ENCODE results near the gene EFNA5.

The EFNA5 gene

GRCh38 chr5:107337281-107337680 is 333.5 kb downstream of the EFNA5 start:
- POLR2A ChIA-PET: no interaction called here
- Histone ChIP-seq H3K4me1 (ENCODE audit: control insufficient read depth, insufficient read depth, low read length) (peaks cover 5% of the 10 kb centered on the region; the same call in 1 of the 2 replicates), H3K36me3 (ENCODE audit: control insufficient read depth in 2 of 2, insufficient read depth in 1 of 2, low read length in 2 of 2) (no peaks in the 10 kb centered on the region), H3K4me3 (ENCODE audit: low read depth, low read length) (no peak overlapping the region), H3K27ac (ENCODE audit: extremely low read depth, low read depth, low read length) (no peak overlapping the region), H3K9me3 (ENCODE audit: control insufficient read depth, insufficient read depth, low read depth, low read length) (no peaks in the 10 kb centered on the region)
- TF ChIP-seq ZNF121 (tag by site-specific recombination; IDR thresholded peaks at IDR 0.05) (no peak), ZNF26 (tag by site-specific recombination; IDR thresholded peaks at IDR 0.05) (no peak), KLF1 (tag by site-specific recombination; IDR thresholded peaks at IDR 0.05) (0 out of 2 replicates have a peak, but pooled peaks have one; percentile 18), SP3 (tag by site-specific recombination; IDR thresholded peaks at IDR 0.05) (peak; percentile 12; the same call in 1 of the 2 replicates), ZXDB (tag by site-specific recombination; IDR thresholded peaks at IDR 0.05) (no peak), HOXD13 (CRISPR knock-in tag; IDR thresholded peaks at IDR 0.05; ENCODE audit: borderline replicate concordance) (peak; percentile 39; the same call in 1 of the 2 replicates), FEZF1 (tag by site-specific recombination; IDR thresholded peaks at IDR 0.05) (peak; percentile 89), INSM2 (tag by site-specific recombination; IDR thresholded peaks at IDR 0.05) (peak; percentile 18; the same call in 1 of the 2 replicates), ZNF132 (tag by site-specific recombination; IDR thresholded peaks at IDR 0.05; ENCODE audit: borderline replicate concordance) (no peak), ZBTB20 (tag by site-specific recombination; IDR thresholded peaks at IDR 0.05) (peak; percentile 31; the same call in 1 of the 2 replicates), ZNF366 (tag by site-specific recombination; conservative IDR thresholded peaks at IDR 0.05) (peak; percentile 58; the same call in 1 of the 2 replicates), KLF10 (tag by site-specific recombination; IDR thresholded peaks at IDR 0.05) (peak; percentile 78), ZNF621 (tag by site-specific recombination; IDR thresholded peaks at IDR 0.05) (no peak), ZNF624 (tag by site-specific recombination; IDR thresholded peaks at IDR 0.05) (no peak), ZNF785 (tag by site-specific recombination; IDR thresholded peaks at IDR 0.05) (no peak), ZNF394 (tag by site-specific recombination; IDR thresholded peaks at IDR 0.05; ENCODE audit: borderline replicate concordance) (peak; percentile 31; the same call in 1 of the 2 replicates)
- TF ChIP-seq, protein P1, sequence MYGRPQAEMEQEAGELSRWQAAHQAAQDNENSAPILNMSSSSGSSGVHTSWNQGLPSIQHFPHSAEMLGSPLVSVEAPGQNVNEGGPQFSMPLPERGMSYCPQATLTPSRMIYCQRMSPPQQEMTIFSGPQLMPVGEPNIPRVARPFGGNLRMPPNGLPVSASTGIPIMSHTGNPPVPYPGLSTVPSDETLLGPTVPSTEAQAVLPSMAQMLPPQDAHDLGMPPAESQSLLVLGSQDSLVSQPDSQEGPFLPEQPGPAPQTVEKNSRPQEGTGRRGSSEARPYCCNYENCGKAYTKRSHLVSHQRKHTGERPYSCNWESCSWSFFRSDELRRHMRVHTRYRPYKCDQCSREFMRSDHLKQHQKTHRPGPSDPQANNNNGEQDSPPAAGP (tag by site-specific recombination; IDR thresholded peaks at IDR 0.05): peak; percentile 78; the same call in 1 of the 2 replicates
- TF ChIP-seq, protein P2, sequence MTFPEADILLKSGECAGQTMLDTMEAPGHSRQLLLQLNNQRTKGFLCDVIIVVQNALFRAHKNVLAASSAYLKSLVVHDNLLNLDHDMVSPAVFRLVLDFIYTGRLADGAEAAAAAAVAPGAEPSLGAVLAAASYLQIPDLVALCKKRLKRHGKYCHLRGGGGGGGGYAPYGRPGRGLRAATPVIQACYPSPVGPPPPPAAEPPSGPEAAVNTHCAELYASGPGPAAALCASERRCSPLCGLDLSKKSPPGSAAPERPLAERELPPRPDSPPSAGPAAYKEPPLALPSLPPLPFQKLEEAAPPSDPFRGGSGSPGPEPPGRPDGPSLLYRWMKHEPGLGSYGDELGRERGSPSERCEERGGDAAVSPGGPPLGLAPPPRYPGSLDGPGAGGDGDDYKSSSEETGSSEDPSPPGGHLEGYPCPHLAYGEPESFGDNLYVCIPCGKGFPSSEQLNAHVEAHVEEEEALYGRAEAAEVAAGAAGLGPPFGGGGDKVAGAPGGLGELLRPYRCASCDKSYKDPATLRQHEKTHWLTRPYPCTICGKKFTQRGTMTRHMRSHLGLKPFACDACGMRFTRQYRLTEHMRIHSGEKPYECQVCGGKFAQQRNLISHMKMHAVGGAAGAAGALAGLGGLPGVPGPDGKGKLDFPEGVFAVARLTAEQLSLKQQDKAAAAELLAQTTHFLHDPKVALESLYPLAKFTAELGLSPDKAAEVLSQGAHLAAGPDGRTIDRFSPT (tag by site-specific recombination; IDR thresholded peaks at IDR 0.05): peak; percentile 78
- TF ChIP-seq, protein P3, sequence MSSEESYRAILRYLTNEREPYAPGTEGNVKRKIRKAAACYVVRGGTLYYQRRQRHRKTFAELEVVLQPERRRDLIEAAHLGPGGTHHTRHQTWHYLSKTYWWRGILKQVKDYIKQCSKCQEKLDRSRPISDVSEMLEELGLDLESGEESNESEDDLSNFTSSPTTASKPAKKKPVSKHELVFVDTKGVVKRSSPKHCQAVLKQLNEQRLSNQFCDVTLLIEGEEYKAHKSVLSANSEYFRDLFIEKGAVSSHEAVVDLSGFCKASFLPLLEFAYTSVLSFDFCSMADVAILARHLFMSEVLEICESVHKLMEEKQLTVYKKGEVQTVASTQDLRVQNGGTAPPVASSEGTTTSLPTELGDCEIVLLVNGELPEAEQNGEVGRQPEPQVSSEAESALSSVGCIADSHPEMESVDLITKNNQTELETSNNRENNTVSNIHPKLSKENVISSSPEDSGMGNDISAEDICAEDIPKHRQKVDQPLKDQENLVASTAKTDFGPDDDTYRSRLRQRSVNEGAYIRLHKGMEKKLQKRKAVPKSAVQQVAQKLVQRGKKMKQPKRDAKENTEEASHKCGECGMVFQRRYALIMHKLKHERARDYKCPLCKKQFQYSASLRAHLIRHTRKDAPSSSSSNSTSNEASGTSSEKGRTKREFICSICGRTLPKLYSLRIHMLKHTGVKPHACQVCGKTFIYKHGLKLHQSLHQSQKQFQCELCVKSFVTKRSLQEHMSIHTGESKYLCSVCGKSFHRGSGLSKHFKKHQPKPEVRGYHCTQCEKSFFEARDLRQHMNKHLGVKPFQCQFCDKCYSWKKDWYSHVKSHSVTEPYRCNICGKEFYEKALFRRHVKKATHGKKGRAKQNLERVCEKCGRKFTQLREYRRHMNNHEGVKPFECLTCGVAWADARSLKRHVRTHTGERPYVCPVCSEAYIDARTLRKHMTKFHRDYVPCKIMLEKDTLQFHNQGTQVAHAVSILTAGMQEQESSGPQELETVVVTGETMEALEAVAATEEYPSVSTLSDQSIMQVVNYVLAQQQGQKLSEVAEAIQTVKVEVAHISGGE (tag by site-specific recombination; conservative IDR thresholded peaks at IDR 0.05; ENCODE audit: low read depth): no peak
- CTCF ChIA-PET: interaction anchor here (0.6 kb wide), 1 partner anchor 333 kb away, joined by 3 read pairs; no protein-coding TSS in a partner anchor

Measured in HEK293 (cell line).